Right ventricle myocardium superior (tissue), 1 donor: ENCODE results near the gene RTP3. TPM values are rescaled to one million over a fixed set of nuclear protein-coding genes. Genes with fewer than 3 reads are reported as not detected.

Experiments
- ATAC-seq: fragments of 200-7000 bp; cut with Tn5 transposase; one replicate; pipeline ENCODE4 v1.9.1; 2020; ENCODE audit warnings: mild to moderate bottlenecking; ENCODE audit not compliant: poor library complexity
- DNase-seq: peaks from one replicate; pipeline ENCODE4 v3.0.0-alpha.2; 2020
- intact Hi-C: fragments of 100-400 bp; cut with DNase I; formaldehyde crosslinking; loops from one replicate; pipeline ENCODE4 v1.11.2; 2022
- long read RNA-seq: library from polyadenylated mRNA; unstranded; transcript quantifications from one replicate; pipeline ENCODE4 v2.0.0, GENCODE V29; 2021
- total RNA-seq: library from RNA; stranded (reverse); fragmentation: NEBNext Ultra II Directional; extraction: Animal tissue kit (Norgen Biotek cat#: 25700); gene quantifications from one replicate; pipeline ENCODE4 v1.2.1, GENCODE V29; 2021
- donor health status: DM: no; HTN: yes; CAD: no; lungs with severe emphysema.

The RTP3 gene
- not detected for total RNA-seq
- long read RNA-seq: 0 reads

DNA sequence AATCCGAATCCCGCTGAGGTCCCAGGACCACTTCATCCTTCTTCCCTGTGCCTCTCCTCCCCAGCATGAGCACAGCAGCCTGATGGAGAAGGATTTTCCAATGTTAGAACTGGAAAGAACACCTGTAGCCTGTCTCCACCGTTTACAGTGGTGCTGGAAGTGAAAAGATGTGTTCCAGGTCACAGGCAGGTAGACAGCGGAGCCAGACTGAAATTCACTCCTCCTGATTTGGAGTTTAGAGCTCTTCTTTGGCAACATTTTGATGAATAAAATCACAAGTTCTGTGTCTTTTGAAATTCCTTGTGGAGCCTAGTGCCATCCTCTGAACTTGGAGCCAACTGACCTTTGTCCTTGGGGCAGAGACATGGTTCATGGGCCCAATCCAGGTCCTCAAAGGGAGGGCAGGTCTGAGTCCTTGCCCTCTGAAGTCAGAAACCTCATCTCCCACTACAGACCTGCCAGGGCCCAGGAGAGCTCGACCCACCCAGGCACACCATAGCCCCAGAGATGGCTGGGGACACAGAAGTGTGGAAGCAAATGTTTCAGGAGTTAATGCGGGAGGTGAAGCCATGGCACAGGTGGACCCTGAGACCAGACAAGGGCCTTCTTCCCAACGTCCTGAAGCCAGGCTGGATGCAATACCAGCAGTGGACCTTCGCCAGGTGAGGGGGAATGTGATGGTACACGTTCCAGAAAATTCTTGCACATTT lies at the start of gene RTP3:
Gene RTP3 (plus strand): TSS at position 421 of the 710 bp plus-strand sequence. CDS start 87 bp downstream, at position 508.
- intact Hi-C loops: no loop called here
- DNase-seq (no peak), ATAC-seq (no peak)

DNA sequence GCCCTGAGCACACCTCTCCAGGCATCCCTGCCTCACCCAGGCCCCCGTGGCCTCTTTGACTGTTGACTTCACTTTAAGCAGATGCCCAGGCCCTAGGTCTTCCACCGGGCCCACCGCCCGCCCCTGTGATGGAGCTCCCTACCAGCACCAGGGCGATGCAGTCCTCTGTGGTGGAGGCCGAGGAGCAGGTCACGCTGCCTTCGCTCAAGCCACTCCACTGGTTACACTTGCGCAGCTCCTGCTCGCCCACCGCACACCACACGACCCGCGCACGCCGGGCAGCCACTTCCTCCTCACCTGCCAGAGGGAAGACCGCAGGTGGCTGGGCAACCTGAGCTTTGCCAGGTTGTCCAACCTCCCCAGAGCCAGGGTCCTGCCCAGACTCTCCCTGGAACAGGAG lies 49.1 kb upstream of the RTP3 start:
- intact Hi-C loops: no loop called here
- no peak for DNase-seq
- ATAC-seq: no peak

DNA sequence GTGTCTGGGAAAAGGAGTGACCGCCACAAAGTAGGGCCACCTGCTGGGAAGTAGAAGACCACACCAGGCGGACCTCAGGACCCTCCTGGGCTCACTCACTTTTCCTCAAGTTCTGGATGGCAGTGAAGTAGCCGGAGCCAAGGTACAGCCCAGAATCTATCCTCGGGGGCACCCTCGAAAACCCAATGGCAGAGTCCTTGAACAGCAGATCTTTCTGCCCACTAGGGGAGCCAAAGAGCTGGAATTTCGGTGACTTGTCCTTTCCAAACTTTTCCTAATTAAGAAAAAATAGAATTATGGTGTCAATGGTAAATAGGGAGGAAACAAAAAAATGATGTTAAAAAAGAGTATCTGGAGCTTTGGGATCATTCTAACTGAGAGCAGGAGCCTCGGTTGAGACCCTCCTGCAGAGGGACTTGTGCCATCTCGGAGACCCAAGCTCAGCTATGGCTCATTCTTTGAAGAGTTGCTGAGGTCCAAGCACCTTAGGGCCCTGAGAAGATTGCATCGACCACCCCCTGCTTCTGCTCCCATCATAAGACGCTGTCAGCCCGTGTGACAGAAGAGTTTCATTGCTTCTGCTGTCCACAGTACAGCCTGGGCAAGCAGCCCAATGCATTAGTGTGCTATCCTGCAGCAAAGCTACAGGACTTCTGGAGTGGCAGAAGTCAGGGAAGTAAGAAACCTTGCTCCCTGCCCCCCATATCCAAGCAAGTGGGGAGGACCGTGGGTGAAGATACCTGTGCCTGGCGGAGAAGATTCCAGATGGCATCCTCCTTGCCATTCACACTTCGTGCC lies 47.8 kb upstream of the RTP3 start:
- ATAC-seq: peak; percentile 54
- intact Hi-C loops: no loop called here

DNA sequence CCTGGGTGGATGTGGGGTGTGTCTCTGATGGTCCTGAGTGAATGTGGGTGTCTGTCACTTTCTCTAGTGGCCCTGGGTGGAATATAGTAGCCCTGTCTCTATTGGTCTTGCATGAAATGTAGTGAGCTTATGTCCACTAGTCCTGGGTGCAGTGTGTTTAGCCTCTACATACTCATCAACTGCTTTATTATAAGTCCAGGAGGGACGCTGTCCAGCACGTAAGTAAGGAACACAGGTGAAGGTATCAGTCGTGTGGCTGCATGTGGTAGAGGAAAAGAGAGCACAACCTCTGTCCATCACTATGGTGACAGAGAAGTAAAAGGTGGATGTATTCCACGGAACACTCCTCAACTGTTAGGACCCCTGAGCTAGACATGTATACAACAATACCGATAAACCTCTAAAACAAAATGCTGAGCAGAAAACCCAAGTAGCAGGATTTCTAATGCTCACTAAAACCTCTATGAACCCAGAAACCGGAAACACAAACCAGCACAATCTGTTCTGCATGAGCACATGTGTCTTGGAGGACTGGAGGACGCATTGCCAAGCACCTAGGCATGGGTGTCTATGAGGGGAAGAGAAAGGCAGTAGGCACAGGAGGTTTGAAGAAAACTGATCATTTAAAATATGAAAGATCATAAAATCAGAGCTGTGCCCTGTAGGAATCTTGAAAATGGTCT lies 44.1 kb upstream of the RTP3 start:
- ATAC-seq: no peak
- intact Hi-C loops: no loop called here
- DNase-seq: no peak

More for the DNA sequence above, 47.8 kb upstream of the RTP3 start:
- no peak for DNase-seq

DNA sequence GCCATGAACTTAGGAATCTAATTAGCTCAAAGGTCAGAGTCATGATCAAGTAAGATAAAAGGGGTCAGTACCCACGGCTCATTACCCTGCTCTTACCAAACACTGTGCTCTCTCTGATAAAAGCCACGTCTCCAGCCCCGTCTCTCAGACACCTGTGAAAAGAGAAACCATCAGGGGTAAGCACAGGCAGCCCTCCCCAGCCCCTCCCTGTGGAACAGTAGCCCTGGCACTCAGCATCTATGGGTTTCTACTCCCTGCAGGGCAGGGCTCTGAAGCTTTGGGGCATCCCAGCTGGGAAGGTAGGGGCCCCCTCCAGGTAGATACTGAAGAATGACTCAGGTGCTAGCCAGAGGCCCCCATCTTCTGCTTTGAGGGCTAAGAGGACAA lies 43.6 kb upstream of the RTP3 start:
- ATAC-seq: no peak
- intact Hi-C loops: no loop called here
- no peak for DNase-seq

DNA sequence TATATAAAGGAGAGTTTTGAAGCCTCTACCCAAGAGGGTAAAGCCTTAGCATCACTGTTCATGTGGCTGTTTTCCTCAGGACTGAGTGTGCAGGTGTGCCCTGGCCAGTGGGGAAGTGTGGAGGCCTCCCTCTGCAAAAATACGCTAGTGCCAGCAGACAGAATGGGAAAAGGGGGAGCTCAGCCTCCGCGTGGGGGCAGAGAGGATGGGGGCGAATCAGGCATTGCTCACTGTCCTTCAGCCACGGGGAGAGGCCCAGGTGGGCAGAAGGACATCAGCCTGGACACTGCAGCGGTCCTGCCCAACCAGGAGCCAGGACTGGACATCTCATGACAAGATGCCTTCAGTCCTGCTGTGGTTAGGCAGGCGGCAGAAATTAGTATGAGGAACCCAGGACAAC lies 43.2 kb upstream of the RTP3 start:
- no peak for ATAC-seq
- intact Hi-C loops: no loop called here
- DNase-seq: no peak

DNA sequence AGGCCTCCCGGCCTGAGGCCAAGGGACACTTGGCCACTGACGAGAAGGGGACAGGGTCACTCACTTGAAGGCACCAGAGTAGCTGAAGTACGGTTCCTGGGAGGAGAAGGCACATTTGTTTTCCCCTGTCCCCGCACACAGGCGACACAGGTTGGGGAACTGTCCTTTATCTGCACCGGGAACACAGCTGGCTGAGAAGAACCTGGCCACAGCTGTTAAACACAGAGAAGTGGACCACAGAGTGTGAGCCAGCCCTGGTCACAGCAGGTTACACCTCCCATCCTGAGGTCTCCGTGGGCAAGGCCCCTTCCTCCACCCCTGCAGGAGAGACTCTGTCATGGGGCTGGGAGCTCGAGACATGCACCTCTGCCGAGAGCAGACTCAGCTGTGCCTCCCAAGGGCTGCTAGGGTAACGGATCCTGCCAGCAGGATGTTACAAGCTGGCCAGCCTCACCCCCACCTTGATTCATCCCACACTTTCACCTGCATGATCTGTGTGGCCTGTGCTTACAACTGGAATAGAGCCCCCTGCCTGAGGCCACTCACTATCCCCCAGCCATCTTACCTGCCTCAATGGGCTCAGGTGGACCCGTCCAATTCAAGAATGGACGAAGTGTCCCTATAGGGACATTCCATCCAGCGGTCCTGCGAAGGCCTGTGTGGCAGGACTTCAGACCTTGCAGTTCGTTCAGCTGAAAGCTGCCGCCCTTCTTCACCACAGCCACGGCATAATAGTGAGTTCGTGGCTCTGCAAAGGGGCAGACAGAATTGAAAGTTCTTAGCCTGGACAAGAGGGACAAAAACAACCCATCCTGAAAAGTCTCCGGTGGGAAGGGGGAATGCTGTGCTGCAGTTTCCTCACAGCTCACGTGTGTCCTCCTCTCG lies 42.3 kb upstream of the RTP3 start:
- ATAC-seq (no peak), DNase-seq (no peak)
- intact Hi-C loops: no loop called here

DNA sequence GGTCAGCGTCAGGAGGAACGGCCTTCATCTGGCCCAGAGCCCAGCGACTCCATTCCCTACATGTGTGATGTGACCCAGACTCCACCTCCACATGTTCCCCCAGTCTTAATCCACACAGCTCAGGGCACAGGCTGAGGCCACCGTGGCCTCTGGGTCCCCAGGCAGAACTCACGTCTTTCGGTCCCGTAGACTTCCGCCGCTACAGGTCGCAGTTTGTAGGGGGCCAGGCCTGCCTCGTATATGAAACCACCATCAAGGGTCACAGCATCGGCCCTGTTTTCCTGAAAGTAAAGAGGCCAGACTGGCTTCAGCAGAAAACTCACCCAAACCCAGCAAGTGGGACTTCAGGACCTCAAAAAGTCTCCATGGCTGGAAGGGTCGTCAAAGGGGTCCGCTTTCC lies 41.7 kb upstream of the RTP3 start:
- intact Hi-C loops: no loop called here
- ATAC-seq: no peak
- no peak for DNase-seq

DNA sequence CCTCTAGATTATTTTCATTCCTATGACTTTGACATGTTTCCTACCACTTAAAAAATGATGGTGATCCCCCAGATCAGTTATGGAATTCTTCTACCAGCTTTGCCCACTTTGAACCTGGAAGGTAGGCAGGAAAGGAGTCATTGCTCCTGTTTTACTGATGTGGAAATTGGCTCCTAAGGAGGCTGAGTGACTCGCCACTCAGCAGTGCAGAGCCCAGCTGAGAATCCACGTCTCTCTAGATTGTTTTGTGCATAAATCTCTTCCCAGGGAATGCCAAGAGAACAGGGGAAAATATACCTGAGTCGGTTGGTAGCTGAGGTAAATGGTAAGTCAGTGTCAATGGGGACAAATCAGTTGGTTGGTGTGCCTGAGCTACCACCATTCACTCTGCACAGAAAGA lies 37.7 kb upstream of the RTP3 start:
- ATAC-seq: no peak
- no peak for DNase-seq
- intact Hi-C loops: no loop called here

DNA sequence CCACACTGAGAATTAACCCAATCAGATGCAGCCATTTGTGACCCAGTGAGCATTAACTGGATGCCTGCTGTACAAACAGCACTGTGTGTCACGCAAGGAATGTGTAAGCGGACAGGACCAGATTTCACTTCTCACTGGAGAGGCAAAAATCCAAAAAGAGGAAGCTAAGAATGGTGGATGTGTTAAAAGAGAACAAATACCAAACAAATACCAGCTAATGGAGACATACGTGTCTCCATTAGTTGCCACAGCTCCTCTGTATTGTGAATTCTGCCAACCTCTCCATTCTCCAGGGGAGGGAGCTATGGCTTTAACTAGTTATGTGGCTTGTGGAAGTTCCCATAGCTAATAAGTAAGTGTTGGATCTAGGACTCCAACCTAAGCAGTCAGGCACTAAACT lies 35.7 kb upstream of the RTP3 start:
- DNase-seq (no peak), ATAC-seq (peak; percentile 28)
- intact Hi-C loops: no loop called here

DNA sequence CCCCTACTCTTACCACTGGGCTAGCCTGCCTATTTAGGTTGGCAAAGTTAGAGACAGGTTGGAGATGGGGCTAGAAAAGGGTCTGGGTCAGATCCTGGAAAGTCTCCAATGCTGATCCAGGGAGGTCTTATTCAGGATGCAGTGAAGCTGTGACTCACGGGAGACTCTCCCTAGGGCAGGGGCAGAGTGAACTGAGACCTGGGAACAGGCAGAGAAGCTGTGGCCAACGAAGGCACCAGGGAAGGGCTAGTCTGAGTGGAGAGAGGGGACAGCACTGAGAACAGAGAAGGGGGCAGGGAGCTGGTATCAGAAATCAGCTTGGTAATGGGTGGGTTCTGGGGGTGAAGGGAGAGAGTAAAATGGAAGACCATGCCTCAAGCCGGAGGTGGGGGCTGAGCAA lies 35.3 kb upstream of the RTP3 start:
- ATAC-seq (no peak), DNase-seq (no peak)
- intact Hi-C loops: no loop called here

DNA sequence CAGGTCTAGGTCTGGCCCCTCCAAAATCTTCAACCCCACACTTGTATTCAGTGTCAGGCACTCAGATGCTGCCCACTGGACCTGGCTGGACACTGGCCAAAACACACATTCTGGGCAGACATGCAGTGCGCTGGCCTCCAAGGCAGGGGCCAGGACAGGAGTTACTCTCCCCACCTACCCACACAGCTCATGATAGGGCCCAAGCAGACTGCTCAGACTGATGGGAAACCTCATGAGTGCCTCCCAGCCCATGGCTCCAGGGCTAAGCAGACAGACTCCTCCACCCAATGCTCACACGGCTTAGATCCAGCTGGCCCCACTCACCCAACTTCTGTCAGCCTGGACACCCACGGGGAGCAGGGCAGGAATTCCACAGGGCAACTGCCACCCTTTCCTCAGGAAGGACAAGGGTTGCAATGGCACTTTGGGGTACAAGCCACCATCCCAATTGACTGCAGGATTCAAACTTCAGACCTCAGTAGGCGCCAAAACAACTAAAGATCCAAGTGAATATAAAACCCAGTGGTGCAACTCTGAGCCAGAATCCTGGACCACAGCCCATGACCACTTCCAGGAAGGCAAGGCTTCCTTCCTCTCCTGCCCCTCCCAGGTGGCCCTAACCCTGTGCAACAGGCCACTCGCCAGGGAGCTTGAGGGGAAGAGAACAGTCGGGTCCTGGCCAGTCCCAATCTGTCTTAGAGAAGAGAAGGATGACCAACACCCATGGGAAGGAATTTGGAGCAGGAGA lies 34.5 kb upstream of the RTP3 start:
- ATAC-seq (peak; percentile 45), DNase-seq (peak; percentile 61)
- intact Hi-C loops: no loop called here

DNA sequence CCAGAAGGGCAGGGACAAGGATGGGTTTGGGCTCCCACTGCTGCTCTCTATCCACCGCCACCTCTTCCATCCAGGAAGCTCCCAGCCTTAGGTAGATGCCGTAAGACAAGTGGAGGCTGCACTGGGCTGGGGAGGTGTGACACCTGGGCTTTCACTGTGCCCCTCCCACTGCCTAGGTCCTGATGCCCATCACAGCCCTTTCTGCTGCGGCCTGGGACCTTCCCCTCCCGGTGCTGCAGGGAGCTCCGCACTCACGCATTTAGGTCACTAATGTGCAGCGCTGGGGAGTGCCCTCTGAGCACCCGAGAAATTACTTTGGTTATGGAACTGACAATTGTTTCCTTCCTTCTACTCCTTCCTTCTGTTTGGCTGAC lies 33.9 kb upstream of the RTP3 start:
- intact Hi-C loops: no loop called here
- no peak for DNase-seq
- ATAC-seq: no peak

DNA sequence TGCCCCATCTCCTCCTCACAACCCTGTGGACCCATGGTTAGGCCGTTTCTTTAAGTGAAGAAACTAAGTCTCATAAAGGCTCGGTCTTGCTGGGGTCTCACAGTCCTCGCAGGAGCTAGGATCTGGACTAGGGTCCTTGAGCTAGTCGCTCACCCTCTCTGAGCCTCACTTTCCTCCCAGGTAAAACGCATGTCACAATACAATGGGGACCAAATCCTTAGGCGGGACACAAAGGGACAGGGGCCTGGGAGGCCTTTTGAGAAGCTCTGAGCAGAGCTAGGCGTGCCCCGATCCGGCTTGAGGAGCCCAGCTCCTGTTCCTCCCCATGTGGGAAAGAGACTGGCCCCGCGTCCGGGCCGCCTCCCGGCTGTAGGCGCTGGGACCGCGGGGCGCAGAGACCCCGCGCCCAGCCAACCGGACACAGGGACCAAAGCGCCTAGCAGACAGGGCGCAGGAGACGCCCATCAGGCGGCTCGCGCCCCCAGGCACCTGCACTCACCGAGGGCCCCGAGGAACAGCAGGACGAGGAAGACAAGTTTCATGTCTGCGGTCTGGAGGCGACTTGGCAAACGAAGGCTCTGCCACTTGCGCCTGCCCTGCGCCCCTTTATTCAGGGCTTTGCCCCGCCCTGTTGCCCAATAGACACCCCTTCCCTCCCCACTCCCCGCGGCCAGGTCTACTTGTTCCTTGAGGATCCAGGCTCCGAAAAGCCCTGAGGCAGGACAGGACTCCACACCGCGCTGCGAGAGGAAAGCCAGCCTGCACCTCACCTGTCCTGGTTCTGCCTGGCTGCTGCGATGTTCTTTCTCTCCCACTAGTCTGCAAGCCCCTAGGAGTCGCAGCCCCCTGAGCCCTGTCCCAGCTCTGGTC lies 33.2 kb upstream of the RTP3 start, which contains the start of gene LTF:
Gene LTF (minus strand): TSS at position 580 of the 870 bp plus-strand sequence. CDS start 38 bp downstream, at position 542.
- intact Hi-C loops: no loop called here
- DNase-seq (no peak), ATAC-seq (no peak)

DNA sequence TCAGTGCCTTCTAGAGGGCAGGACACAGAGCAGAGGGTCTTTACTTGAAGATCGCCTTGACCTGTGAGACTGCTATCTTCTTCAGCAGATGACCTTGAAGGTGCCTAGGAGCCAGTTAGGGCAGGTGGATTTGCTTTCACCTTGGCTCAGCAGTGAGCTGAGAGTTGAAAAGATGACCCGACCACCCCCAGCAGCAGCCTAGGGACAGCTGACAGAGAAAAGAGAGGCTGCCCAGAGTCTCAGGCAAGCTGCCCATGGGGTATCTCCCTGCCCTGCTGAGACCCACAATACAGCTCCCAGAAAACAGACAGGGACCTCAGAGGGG lies 32.6 kb upstream of the RTP3 start:
- intact Hi-C loops: no loop called here
- no peak for DNase-seq
- ATAC-seq: no peak

DNA sequence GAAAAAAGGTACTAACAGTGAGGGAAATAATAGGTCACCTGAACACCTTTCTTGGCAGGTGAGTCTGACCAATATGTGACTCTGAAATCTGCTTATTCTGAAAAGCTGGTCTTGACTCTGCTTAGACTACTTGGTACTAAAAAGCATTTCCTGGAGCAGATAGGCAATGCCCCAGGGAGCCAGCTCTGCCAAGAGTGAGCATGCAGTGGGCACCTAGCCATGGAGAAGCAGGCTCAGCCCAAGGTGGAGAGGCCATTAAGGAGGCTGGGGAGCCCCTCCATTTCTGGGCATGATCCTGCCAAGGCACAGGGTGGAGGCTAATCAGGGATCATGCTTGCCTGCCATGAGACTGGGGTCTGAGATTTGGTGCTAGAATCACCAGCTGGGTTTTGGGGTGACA lies 31.5 kb upstream of the RTP3 start:
- ATAC-seq: no peak
- intact Hi-C loops: no loop called here
- DNase-seq: no peak

DNA sequence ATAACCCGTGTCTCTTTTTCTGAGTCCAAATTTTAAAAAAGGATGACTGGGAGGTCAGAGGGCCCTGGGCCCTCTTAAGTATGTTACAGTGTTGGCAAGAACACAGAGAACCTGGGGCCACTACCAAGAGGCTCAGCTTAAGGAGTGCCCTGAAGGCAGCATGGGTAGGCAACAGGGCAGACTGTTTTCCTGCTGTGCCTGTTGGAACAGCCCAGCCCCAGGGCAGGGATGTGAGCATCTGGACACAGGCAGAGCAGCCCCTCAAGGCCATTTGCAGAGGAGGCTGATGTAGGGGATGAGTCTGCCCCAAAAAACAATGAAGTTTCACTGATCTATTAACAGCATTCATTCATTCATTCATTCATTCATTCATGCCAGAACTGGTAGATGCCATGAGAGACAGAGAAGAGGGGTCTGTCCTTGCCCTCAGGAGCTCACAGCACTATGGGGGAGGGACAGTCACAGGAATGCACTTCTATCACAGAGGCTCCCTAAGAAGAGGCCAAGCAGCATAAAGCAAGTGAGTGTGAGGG lies 30.8 kb upstream of the RTP3 start:
- intact Hi-C loops: no loop called here
- ATAC-seq (no peak), DNase-seq (no peak)
